ENCODE results near the gene PRDM16. TPM values are rescaled to one million over a fixed set of nuclear protein-coding genes. Genes with fewer than 3 reads are reported as not detected.

Gene PRDM16
- total and polyA plus RNA-seq, 2 of the 8 experiments (the other 6 are each of a cell fraction or from before 2014, with no cell fraction given): 0.39 to 0.43 TPM

DNA sequence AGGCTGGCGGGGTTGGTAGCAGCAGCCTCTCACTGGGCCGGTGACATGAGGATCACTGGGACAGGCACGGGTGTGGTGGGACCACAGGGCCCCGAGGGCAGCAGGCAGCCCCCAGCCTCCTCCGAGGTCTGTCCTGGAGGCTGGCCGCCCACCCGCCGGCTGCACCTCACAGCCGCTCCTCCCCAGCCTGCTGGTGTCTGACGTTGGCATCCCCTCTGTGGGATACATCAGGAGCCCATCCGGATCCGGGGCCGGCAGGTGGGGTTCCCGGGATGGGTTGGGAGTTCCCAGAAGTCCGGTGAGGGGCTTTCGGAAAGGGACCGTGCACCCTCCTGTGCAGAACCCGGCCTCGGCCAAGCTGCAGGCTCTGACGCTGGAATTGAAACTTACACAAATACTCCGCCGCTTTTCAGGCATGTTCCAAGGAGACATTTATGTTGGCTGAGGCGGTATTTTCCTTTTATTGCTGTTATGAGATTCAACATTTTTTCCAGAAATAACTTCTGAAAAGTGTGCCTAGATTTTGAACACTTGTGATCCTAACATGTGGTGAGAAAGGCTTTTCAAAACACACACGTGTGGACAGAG lies 243.4 kb downstream of the PRDM16 start:
- Histone ChIP-seq H2BK20ac (ENCODE audit: low read length) (peak overlapping the region; percentile 40; the same call in 1 of the 2 replicates), H3K4ac (replicated peaks; ENCODE audit: insufficient read length, low read depth, low read length) (no peak overlapping the region), H3K4me3 (ENCODE audit: extremely low read depth in 1 of 4, insufficient read depth in 2 of 4, low read depth in 3 of 4, low read length in 4 of 4) (no peak overlapping the region), H3K36me3 (ENCODE audit: control insufficient read depth in 2 of 4, insufficient read depth in 4 of 4, low read length in 3 of 4) (no peaks in the 10 kb centered on the region), H2AK5ac (ENCODE audit: low read depth, low read length) (no peak overlapping the region; the same call in 1 of the 2 replicates), H3K14ac (ENCODE audit: insufficient read length) (no peak overlapping the region), H2BK120ac (replicated peaks; ENCODE audit: low read depth, low read length) (no peak overlapping the region), H3K23ac (ENCODE audit: insufficient read length) (no peak overlapping the region), H3K27me3 (replicated peaks in 1 of 4; ENCODE audit: control insufficient read depth in 3 of 4, extremely low read depth in 1 of 4, insufficient read depth in 3 of 4, low read length in 3 of 4) (peaks cover 0 to 41% (median 25%) of the 10 kb centered on the region in 4 experiments; a peak in 4 of 7 replicates), H2BK5ac (ENCODE audit: low read depth, low read length) (no peak overlapping the region), H3K4me1 (replicated peaks in 1 of 4; ENCODE audit: control insufficient read depth in 3 of 4, insufficient read depth in 4 of 4, low read length in 3 of 4) (peaks cover 5 to 25% (median 15%) of the 10 kb centered on the region in 4 experiments), H3K9ac (replicated peaks in 1 of 4; ENCODE audit: extremely low read depth in 1 of 4, low read depth in 3 of 4, low read length in 3 of 4) (no peak overlapping the region), H3K79me2 (ENCODE audit: control insufficient read depth in 1 of 2, insufficient read depth in 2 of 2, low read length in 2 of 2) (no peaks in the 10 kb centered on the region), H4K20me1 (replicated peaks in 1 of 2; ENCODE audit: control insufficient read depth in 1 of 2, insufficient read depth in 2 of 2, low read length in 2 of 2) (peaks cover 0 to 3% of the 10 kb centered on the region in 2 experiments), H3K27ac (ENCODE audit: low read depth, low read length) (no peak overlapping the region), H3K23me2 (ENCODE audit: low read depth, low read length) (no peaks in the 10 kb centered on the region), H3K56ac (replicated peaks; ENCODE audit: insufficient read length, low read depth, low read length) (no peak overlapping the region), H3K18ac (ENCODE audit: extremely low read depth, low read length) (no peak overlapping the region), H2BK12ac (ENCODE audit: low read depth, low read length) (peak overlapping the region; percentile 60; the same call in 1 of the 2 replicates), H4K5ac (ENCODE audit: insufficient read length, low read depth, low read length) (no peak overlapping the region), H3K9me3 (ENCODE audit: insufficient read depth in 2 of 2, low read depth in 1 of 2, low read length in 1 of 2) (no peaks in the 10 kb centered on the region), H4K8ac (ENCODE audit: extremely low read depth, insufficient read depth, low read length) (no peak overlapping the region; the same call in 1 of the 2 replicates), H2BK15ac (ENCODE audit: low read length) (peak overlapping the region; percentile 19; the same call in 1 of the 2 replicates), H3K79me1 (ENCODE audit: low read depth, low read length) (no peaks in the 10 kb centered on the region), H3K4me2 (ENCODE audit: insufficient read depth in 1 of 2, low read depth in 2 of 2, low read length in 2 of 2) (no peak overlapping the region), H4K91ac (replicated peaks; ENCODE audit: insufficient read length, low read length) (no peak overlapping the region), H2AFZ (ENCODE audit: low read length) (no peak overlapping the region)
- DNase-seq (ENCODE audit: low read depth in 1 of 2, low spot score in 2 of 2) (no peak), FAIRE-seq (no peak)
- 90% methylated on average over 20 of the region's 24 CpGs; no CpG with 5 or more reads in 1 of the 2 experiments for WGBS, 2 experiments (ENCODE audit: extremely low coverage in 1 of 2, insufficient coverage in 1 of 2, insufficient read length in 1 of 2, insufficient replicate concordance in 2 of 2, low coverage in 1 of 2, low lambda C conversion rate in 2 of 2, missing lambda C conversion rate in 1 of 2)
- ChIA-PET CTCF (ENCODE audit: partially characterized antibody) (interaction anchor here (1.0 to 1.3 kb wide), 3 partner anchors 74 to 120 kb away, joined by 3 to 5 read pairs (median 3); no protein-coding TSS in a partner anchor), POLR2A (ENCODE audit: partially characterized antibody) (no interaction called here)
- TF ChIP-seq BACH1 (IDR thresholded peaks at IDR 0.05; ENCODE audit: low read length) (no peak), CBX8 (IDR thresholded peaks at IDR 0.05; ENCODE audit: borderline replicate concordance, low read depth, low read length) (no peak), RBBP5 (IDR thresholded peaks at IDR 0.05; ENCODE audit: borderline replicate concordance, low read depth, low read length) (no peak), KDM1A (IDR thresholded peaks at IDR 0.05; ENCODE audit: borderline replicate concordance, low read length) (no peak), EP300 (IDR thresholded peaks at IDR 0.05; ENCODE audit: borderline replicate concordance in 1 of 2, low read depth in 2 of 2, low read length in 2 of 2) (no peak), SP1 (IDR thresholded peaks at IDR 0.05; ENCODE audit: low read depth, low read length) (no peak), SP2 (IDR thresholded peaks at IDR 0.05; ENCODE audit: low read length) (no peak), RXRA (IDR thresholded peaks at IDR 0.05; ENCODE audit: insufficient read depth, low read depth, low read length) (no peak), FOSL1 (IDR thresholded peaks at IDR 0.05; ENCODE audit: insufficient read depth, low read depth, low read length) (no peak), NANOG (IDR thresholded peaks at IDR 0.05; ENCODE audit: insufficient read depth, low read depth, low read length, poor library complexity, severe bottlenecking) (no peak), HDAC6 (IDR thresholded peaks at IDR 0.05; ENCODE audit: low read depth, low read length) (no peak), SIN3A (conservative IDR thresholded peaks at IDR 0.05 in 1 of 2, IDR thresholded peaks at IDR 0.05 in 1 of 2; ENCODE audit: low read depth in 1 of 2, low read length in 2 of 2) (no peak), JUND (IDR thresholded peaks at IDR 0.05; ENCODE audit: low read length) (no peak)

All from H1 (cell line).